Measurements from ENCODE around the gene ELMO1. TPM values are rescaled to one million over a fixed set of nuclear protein-coding genes. Genes with fewer than 3 reads are reported as not detected.

Gene ELMO1
- total RNA-seq, 1 experiment from 2014 or later: 1.1 TPM

DNA sequence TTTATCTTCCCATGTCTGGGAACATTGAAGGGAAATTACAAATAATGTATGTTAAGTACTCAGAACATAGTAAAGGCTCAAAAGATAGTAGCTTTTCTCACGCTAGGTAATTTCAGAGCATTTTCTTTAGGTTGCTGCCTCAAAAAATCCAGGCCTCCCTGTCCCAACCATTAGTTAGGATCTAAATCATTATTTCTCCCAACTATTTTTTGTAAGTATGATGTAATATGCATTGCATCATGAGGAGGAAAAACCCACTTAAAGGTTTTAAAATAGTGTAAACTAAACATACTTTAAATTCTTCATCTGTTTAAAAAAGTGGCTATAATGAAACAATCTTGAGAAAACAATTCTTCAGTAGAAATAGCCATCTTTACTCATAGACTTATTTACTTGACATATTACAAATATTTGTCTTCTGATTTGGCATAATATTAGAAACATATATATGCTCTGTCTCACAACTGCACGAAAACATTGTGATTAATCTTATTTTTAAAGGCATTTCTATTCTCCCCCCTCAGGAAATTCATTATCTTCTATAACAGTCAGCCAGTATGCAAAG is 329.3 kb downstream of the ELMO1 start (continued):
- no peak for TF ChIP-seq EGR1 (IDR thresholded peaks at IDR 0.05; ENCODE audit: low read depth)
- TF ChIP-seq POLR2A (IDR thresholded peaks at IDR 0.05; ENCODE audit: borderline replicate concordance, extremely low read depth, insufficient read depth, insufficient read length): no peak

GRCh38 chr7:37118004-37118403 is 330.7 kb downstream of the ELMO1 start:
- BruUV-seq (replicated peaks): no TSS peak
- CTCF ChIA-PET: no interaction called here
- TF ChIP-seq EGR1 (IDR thresholded peaks at IDR 0.05; ENCODE audit: low read depth) (no peak), ZFX (IDR thresholded peaks at IDR 0.05) (no peak), YY1 (IDR thresholded peaks at IDR 0.05; ENCODE audit: extremely low read depth, insufficient replicate concordance, low read depth, low read length) (no peak), POLR2A (IDR thresholded peaks at IDR 0.05; ENCODE audit: borderline replicate concordance, extremely low read depth, insufficient read depth, insufficient read length) (no peak), CTCF (IDR thresholded peaks at IDR 0.05 in 2 of 3, conservative IDR thresholded peaks at IDR 0.05 in 1 of 3; ENCODE audit: borderline replicate concordance in 1 of 3, insufficient read depth in 1 of 3, low read depth in 2 of 3, low read length in 2 of 3) (no peak)
- TF ChIP-seq, protein P1, sequence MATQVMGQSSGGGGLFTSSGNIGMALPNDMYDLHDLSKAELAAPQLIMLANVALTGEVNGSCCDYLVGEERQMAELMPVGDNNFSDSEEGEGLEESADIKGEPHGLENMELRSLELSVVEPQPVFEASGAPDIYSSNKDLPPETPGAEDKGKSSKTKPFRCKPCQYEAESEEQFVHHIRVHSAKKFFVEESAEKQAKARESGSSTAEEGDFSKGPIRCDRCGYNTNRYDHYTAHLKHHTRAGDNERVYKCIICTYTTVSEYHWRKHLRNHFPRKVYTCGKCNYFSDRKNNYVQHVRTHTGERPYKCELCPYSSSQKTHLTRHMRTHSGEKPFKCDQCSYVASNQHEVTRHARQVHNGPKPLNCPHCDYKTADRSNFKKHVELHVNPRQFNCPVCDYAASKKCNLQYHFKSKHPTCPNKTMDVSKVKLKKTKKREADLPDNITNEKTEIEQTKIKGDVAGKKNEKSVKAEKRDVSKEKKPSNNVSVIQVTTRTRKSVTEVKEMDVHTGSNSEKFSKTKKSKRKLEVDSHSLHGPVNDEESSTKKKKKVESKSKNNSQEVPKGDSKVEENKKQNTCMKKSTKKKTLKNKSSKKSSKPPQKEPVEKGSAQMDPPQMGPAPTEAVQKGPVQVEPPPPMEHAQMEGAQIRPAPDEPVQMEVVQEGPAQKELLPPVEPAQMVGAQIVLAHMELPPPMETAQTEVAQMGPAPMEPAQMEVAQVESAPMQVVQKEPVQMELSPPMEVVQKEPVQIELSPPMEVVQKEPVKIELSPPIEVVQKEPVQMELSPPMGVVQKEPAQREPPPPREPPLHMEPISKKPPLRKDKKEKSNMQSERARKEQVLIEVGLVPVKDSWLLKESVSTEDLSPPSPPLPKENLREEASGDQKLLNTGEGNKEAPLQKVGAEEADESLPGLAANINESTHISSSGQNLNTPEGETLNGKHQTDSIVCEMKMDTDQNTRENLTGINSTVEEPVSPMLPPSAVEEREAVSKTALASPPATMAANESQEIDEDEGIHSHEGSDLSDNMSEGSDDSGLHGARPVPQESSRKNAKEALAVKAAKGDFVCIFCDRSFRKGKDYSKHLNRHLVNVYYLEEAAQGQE (IDR thresholded peaks at IDR 0.05; ENCODE audit: low read depth): no peak

More at GRCh38 chr7:37118004-37118403, 330.7 kb downstream of the ELMO1 start:
- RAD21 ChIA-PET (ENCODE audit: low non-redundant PET in 1 of 2, low total read pairs in 2 of 2, uncharacterized antibody in 2 of 2, unreplicated experiment in 2 of 2): no interaction called here
- DNase-seq (ENCODE audit: low read depth, low spot score) (no peak), ATAC-seq (no peak)
- Histone ChIP-seq H2AFZ (ENCODE audit: low read depth, low read length, poor library complexity, severe bottlenecking) (no peak overlapping the region), H3K27me3 (ENCODE audit: insufficient read depth, low read length) (no peaks in the 10 kb centered on the region), H3K9ac (ENCODE audit: low read length) (no peak overlapping the region), H4K20me1 (ENCODE audit: insufficient read depth) (no peaks in the 10 kb centered on the region), H3K9me2 (ENCODE audit: insufficient read depth) (no peaks in the 10 kb centered on the region), H3K36me3 (ENCODE audit: control insufficient read depth in 1 of 2, insufficient read depth in 2 of 2, low read length in 2 of 2) (no peaks in the 10 kb centered on the region), H3K4me1 (ENCODE audit: control insufficient read depth in 1 of 2, insufficient read depth in 2 of 2, low read length in 2 of 2) (no peaks in the 10 kb centered on the region), H3K4me3 (replicated peaks in 1 of 2; ENCODE audit: low read depth in 1 of 2, low read length in 2 of 2) (no peak overlapping the region), H3K9me3 (ENCODE audit: control insufficient read depth in 1 of 2, insufficient read depth in 1 of 2, low read depth in 1 of 2, low read length in 2 of 2) (no peaks in the 10 kb centered on the region), H3K79me2 (ENCODE audit: insufficient read depth, low read length) (no peaks in the 10 kb centered on the region), H3K27ac (ENCODE audit: low read depth, low read length) (no peak overlapping the region), H3K4me2 (ENCODE audit: low read length) (no peak overlapping the region)
- POLR2A ChIA-PET: no interaction called here
- intact Hi-C loops (cut with micrococcal nuclease): no loop called here
